HG03280 (cell line): ENCODE measurements around the gene UBXN4.
"Not testable (repeated sequence)": the region's sequence is repeated elsewhere in the genome, so short reads cannot be mapped to it uniquely, and the experiment has no call there.

ENCODE experiments used
- ATAC-seq: cut with Tn5 transposase; IDR thresholded peaks from one replicate; pipeline ENCODE4 v1.9.1; 2021; ENCODE audit warnings: mild to moderate bottlenecking, moderate library complexity; ENCODE audit not compliant: unreplicated experiment

Gene UBXN4

GRCh38 chr2:135800513-135801460, 59.1 kb downstream of the UBXN4 start:
- ATAC-seq: no peak

- ATAC-seq: no peak
These were observed 60.7 kb downstream of the UBXN4 start for GRCh38 chr2:135802350-135802749.

- no peak for ATAC-seq
These were observed 61.6 kb downstream of the UBXN4 start for GRCh38 chr2:135803278-135803677.

GRCh38 chr2:135807874-135808273, 66.2 kb downstream of the UBXN4 start:
- ATAC-seq: not testable (repeated sequence)

GRCh38 chr2:135812907-135813511, 71.4 kb downstream of the UBXN4 start:
- ATAC-seq: no peak

- ATAC-seq: no peak
These were observed 73.6 kb downstream of the UBXN4 start for GRCh38 chr2:135815269-135815668.

GRCh38 chr2:135817466-135817865, 75.8 kb downstream of the UBXN4 start:
- ATAC-seq: no peak

- ATAC-seq: no peak
These were observed 76.3 kb downstream of the UBXN4 start for GRCh38 chr2:135817951-135818350.

- no peak for ATAC-seq
These were observed 77.4 kb downstream of the UBXN4 start for GRCh38 chr2:135818937-135819610.

GRCh38 chr2:135820003-135820618, 78.5 kb downstream of the UBXN4 start:
- ATAC-seq: peak; percentile 75

GRCh38 chr2:135821190-135821589, 79.5 kb downstream of the UBXN4 start:
- no peak for ATAC-seq

GRCh38 chr2:135822855-135823254, 81.2 kb downstream of the UBXN4 start:
- no peak for ATAC-seq

- ATAC-seq: no peak
These were observed 83.5 kb downstream of the UBXN4 start for GRCh38 chr2:135825131-135825530.

GRCh38 chr2:135825550-135826176, 84.0 kb downstream of the UBXN4 start:
- no peak for ATAC-seq

- no peak for ATAC-seq
These were observed 84.9 kb downstream of the UBXN4 start for GRCh38 chr2:135826544-135826943.

- ATAC-seq: no peak
These were observed 87.9 kb downstream of the UBXN4 start for GRCh38 chr2:135829378-135830135.

- ATAC-seq: no peak
These were observed 89.6 kb downstream of the UBXN4 start for GRCh38 chr2:135831180-135831812.

- no peak for ATAC-seq
These were observed 91.2 kb downstream of the UBXN4 start for GRCh38 chr2:135832891-135833290.
